Right atrium auricular region (tissue), 2 donors: Measurements from ENCODE around the gene ZNF804A. TPM values are rescaled to one million over a fixed set of nuclear protein-coding genes. Genes with fewer than 3 reads are reported as not detected.

Experiments used
- DNase-seq: peaks from one replicate; pipeline ENCODE4 v3.0.0-alpha.2; 2019; ENCODE audit warnings: low spot score
- H3K27ac ChIP-seq, 2 donors: fragments of 200-600 bp; sonication (generic); 1 replicate in 1 of 2; 2 replicates in 1 of 2; pipeline ENCODE4 v1.5.1; 2016 to 2019
- H3K27me3 ChIP-seq, 2 donors: fragments of 200-600 bp; sonication (generic); one replicate each; pipeline versions ENCODE4 v1.5.1 to v1.6.0; 2017 to 2019
- H3K36me3 ChIP-seq: fragments of 200-600 bp; sonication (generic); one replicate; pipeline ENCODE4 v1.5.1; 2016
- H3K4me1 ChIP-seq, 2 donors: fragments of 200-600 bp; sonication (generic); one replicate each; pipeline versions ENCODE4 v1.5.1 to v1.6.0; 2017 to 2019
- H3K4me3 ChIP-seq, 2 donors: fragments of 200-600 bp; sonication (generic); 1 replicate in 1 of 2; 2 replicates in 1 of 2; pipeline ENCODE4 v1.5.1; 2017 to 2019; ENCODE audit warnings: mild to moderate bottlenecking in 1 of 2, moderate library complexity in 1 of 2
- H3K9me3 ChIP-seq, 2 donors: fragments of 200-600 bp; sonication (generic); one replicate each; pipeline ENCODE4 v1.5.1; 2019
- CTCF ChIP-seq, 2 donors: fragments of 200-600 bp; sonication (generic); IDR thresholded peaks; one replicate each; pipeline ENCODE4 v1.5.1; 2019; ENCODE audit warnings: antibody characterized with exemption in 2 of 2
- total RNA-seq, 2 donors: library from RNA; depleted of rRNA; stranded (reverse); fragments of >200 nt; gene quantifications; one replicate each; pipeline ENCODE4 v1.1.0, GENCODE V29; 2016

Gene ZNF804A
- total RNA-seq, 2 donors from 2014 or later: not detected

DNA sequence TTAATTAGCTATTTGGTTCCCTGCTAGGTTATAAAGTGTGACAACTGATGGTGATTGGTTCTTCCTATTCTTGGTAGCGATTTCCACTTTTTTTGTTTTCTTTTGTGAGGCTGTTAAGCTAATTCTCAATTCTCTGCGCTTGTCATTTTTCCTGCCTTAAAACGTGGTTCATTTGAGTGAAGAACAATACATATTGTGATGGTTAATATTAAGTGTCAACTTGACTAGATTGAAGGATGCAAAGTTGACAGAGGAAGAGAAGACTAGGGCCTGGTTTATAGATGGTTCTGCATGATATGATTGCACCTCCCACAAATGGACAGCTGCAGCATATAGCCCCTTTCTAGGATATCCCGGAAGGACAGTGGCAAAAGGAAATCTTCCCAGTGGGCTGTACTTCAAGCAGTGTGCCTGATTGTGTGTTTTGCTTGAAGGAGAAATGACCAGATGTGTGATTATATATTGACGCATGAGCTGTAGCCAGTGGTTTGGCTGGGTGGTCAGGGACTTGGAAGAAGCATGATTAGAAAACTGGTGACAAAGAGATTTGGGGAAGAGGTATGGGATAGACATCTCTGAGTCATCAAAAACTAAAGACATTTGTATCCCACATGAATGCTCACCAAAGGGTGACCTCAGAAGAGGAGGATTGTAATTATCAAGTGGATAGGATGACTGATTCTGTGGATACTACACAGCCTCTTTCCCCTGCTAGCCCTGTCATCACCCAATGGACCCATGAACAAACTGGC lies 39.4 kb upstream of the ZNF804A start:
- TF ChIP-seq CTCF (IDR thresholded peaks at IDR 0.05): no peak
- Histone ChIP-seq H3K36me3 (no peaks in the 10 kb centered on the region), H3K27me3 (no peaks in the 10 kb centered on the region)

GRCh38 chr2:184560603-184561002 lies 37.7 kb upstream of the ZNF804A start:
- no peak overlapping the region for H3K4me3 ChIP-seq
- TF ChIP-seq CTCF (IDR thresholded peaks at IDR 0.05): no peak

More for the DNA sequence above, 39.4 kb upstream of the ZNF804A start:
- DNase-seq: no peak
- Histone ChIP-seq H3K9me3 (no peaks in the 10 kb centered on the region), H3K4me1 (no peaks in the 10 kb centered on the region), H3K4me3 (no peak overlapping the region), H3K27ac (no peak overlapping the region)

GRCh38 chr2:184562532-184562931 lies 35.8 kb upstream of the ZNF804A start:
- H3K9me3 ChIP-seq: no peaks in the 10 kb centered on the region
- DNase-seq: no peak
- TF ChIP-seq CTCF (IDR thresholded peaks at IDR 0.05): no peak
- no peak overlapping the region for H3K27ac ChIP-seq
- no peaks in the 10 kb centered on the region for H3K4me1 ChIP-seq
- H3K36me3 ChIP-seq: no peaks in the 10 kb centered on the region
- H3K27me3 ChIP-seq: no peaks in the 10 kb centered on the region
- no peak overlapping the region for H3K4me3 ChIP-seq

More at GRCh38 chr2:184560603-184561002, 37.7 kb upstream of the ZNF804A start:
- Histone ChIP-seq H3K4me1 (no peaks in the 10 kb centered on the region), H3K27ac (no peak overlapping the region), H3K27me3 (no peaks in the 10 kb centered on the region), H3K9me3 (no peaks in the 10 kb centered on the region), H3K36me3 (no peaks in the 10 kb centered on the region)
- no peak for DNase-seq

GRCh38 chr2:184564092-184564491 lies 34.2 kb upstream of the ZNF804A start:
- TF ChIP-seq CTCF (IDR thresholded peaks at IDR 0.05): no peak
- H3K4me3 ChIP-seq: no peak overlapping the region
- no peaks in the 10 kb centered on the region for H3K4me1 ChIP-seq

GRCh38 chr2:184566716-184567115 lies 31.6 kb upstream of the ZNF804A start:
- no peak for DNase-seq
- no peak overlapping the region for H3K4me3 ChIP-seq
- H3K36me3 ChIP-seq: no peaks in the 10 kb centered on the region
- H3K27ac ChIP-seq: no peak overlapping the region
- no peaks in the 10 kb centered on the region for H3K4me1 ChIP-seq
- H3K9me3 ChIP-seq: no peaks in the 10 kb centered on the region
- TF ChIP-seq CTCF (IDR thresholded peaks at IDR 0.05): no peak
- H3K27me3 ChIP-seq: no peaks in the 10 kb centered on the region

More at GRCh38 chr2:184564092-184564491, 34.2 kb upstream of the ZNF804A start:
- no peaks in the 10 kb centered on the region for H3K27me3 ChIP-seq
- no peaks in the 10 kb centered on the region for H3K9me3 ChIP-seq
- no peaks in the 10 kb centered on the region for H3K36me3 ChIP-seq
- H3K27ac ChIP-seq: no peak overlapping the region
- DNase-seq: no peak

- Histone ChIP-seq H3K4me3 (no peak overlapping the region), H3K9me3 (no peaks in the 10 kb centered on the region), H3K36me3 (no peaks in the 10 kb centered on the region), H3K27ac (no peak overlapping the region), H3K27me3 (no peaks in the 10 kb centered on the region), H3K4me1 (no peaks in the 10 kb centered on the region)
- DNase-seq: no peak
- TF ChIP-seq CTCF (IDR thresholded peaks at IDR 0.05): no peak
Measured at GRCh38 chr2:184577056-184577455, 21.3 kb upstream of the ZNF804A start.
